ENCODE measurements around the gene HOXD10. TPM values are rescaled to one million over a fixed set of nuclear protein-coding genes. Genes with fewer than 3 reads are reported as not detected.

Gene HOXD10
- polyA plus RNA-seq, 1 experiment: not detected

DNA sequence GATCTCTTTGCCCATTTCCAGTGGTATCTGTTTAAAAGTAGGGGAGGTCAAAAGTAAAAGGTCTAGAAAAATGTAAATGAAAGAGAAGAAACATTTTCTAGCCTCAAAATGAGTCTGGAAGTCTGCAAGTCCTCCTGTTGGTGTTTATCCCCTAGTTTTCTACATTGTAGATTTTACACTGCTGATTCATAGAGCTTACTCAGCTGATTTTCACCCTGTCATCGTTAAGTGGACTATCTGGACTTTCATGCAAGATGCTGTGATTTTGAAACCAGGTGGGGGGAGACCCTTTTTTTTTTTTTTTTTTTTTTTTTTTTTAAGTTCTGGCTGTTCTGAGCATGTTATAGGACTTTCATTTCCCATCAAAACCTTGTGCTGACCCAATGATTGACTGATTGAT is 50.8 kb downstream of the HOXD10 start:
- no peak overlapping the region for H3K27ac ChIP-seq (ENCODE audit: low read depth, low read length)
- DNase-seq (ENCODE audit: low read depth, low spot score): no peak
- peaks cover 15% of the 10 kb centered on the region; the same call in 1 of the 2 replicates for H3K9me3 ChIP-seq (ENCODE audit: control insufficient read depth, insufficient read depth, low read length)
- ChIA-PET CTCF (interaction anchor here (0.7 to 1.1 kb wide), 3 partner anchors 41 to 802 kb away, joined by 3 to 4 read pairs (median 3); no protein-coding TSS in a partner anchor), POLR2A (no interaction called here)
- TF ChIP-seq CTCF (IDR thresholded peaks at IDR 0.05; ENCODE audit: low read depth, low read length): no peak
- H3K4me3 ChIP-seq (ENCODE audit: low read depth, low read length): no peak overlapping the region
- H3K27me3 ChIP-seq (ENCODE audit: control insufficient read depth, insufficient read depth, low read length): peaks cover 73% of the 10 kb centered on the region

GRCh38 chr2:176169181-176169580 is 52.6 kb downstream of the HOXD10 start:
- Histone ChIP-seq H3K4me3 (ENCODE audit: low read depth, low read length) (no peak overlapping the region), H3K27ac (ENCODE audit: low read depth, low read length) (no peak overlapping the region), H3K27me3 (ENCODE audit: control insufficient read depth, insufficient read depth, low read length) (peaks cover 72% of the 10 kb centered on the region), H3K9me3 (ENCODE audit: control insufficient read depth, insufficient read depth, low read length) (peaks cover 13% of the 10 kb centered on the region; the same call in 1 of the 2 replicates)
- no peak for TF ChIP-seq CTCF (IDR thresholded peaks at IDR 0.05; ENCODE audit: low read depth, low read length)
- POLR2A ChIA-PET: no interaction called here
- DNase-seq (ENCODE audit: low read depth, low spot score): no peak
- CTCF ChIA-PET: interaction anchor here (0.6 to 0.8 kb wide), 2 partner anchors 29 to 469 kb away, joined by 5 read pairs; no protein-coding TSS in a partner anchor

Small RNAs within 50 kb of the gene (small RNA-seq; reads per million reads assigned to genes)
- gene MIR10B (ENCODE audit: insufficient read length, low read depth): 2.4 reads per million

Other genes starting within 250 kb of the HOXD10 start
- 21.6 and 29.8 TPM in 2 replicates for gene LNPK, start 114.5 kb upstream of the HOXD10 start, polyA plus RNA-seq (2011; rRNA removed)
- not detected in 2 replicates for gene EVX2, start 32.8 kb upstream of the HOXD10 start, polyA plus RNA-seq (2011; rRNA removed)
- gene HOXD13, start 24.1 kb upstream of the HOXD10 start, polyA plus RNA-seq (2011; rRNA removed): not detected in 2 replicates
- not detected in 2 replicates for gene HOXD12, start 17.0 kb upstream of the HOXD10 start, polyA plus RNA-seq (2011; rRNA removed)
- not detected in 2 replicates for gene HOXD11, start 9.5 kb upstream of the HOXD10 start, polyA plus RNA-seq (2011; rRNA removed)
- gene HOXD9, start 5.9 kb downstream of the HOXD10 start, polyA plus RNA-seq (2011; rRNA removed): not detected in 2 replicates
- not detected in 2 replicates for gene HOXD8, start 12.9 kb downstream of the HOXD10 start, polyA plus RNA-seq (2011; rRNA removed)
- gene HOXD4, start 34.8 kb downstream of the HOXD10 start, polyA plus RNA-seq (2011; rRNA removed): not detected in 2 replicates
- not detected in 2 replicates for gene HOXD3, start 40.5 kb downstream of the HOXD10 start, polyA plus RNA-seq (2011; rRNA removed)
- gene HOXD1, start 71.9 kb downstream of the HOXD10 start, polyA plus RNA-seq (2011; rRNA removed): not detected in 2 replicates
- gene MTX2, start 152.7 kb downstream of the HOXD10 start, polyA plus RNA-seq (2011; rRNA removed): 35.2 and 47.4 TPM in 2 replicates